HepG2 (cell line): ENCODE results near the gene PROCR. TPM values are rescaled to one million over a fixed set of nuclear protein-coding genes. Genes with fewer than 3 reads are reported as not detected.

Experiments used
- GATAD2A ChIP-seq: IDR thresholded peaks from 2 replicates; pipeline ENCODE4 v1.6.1; 2016
- IRF2 ChIP-seq: IDR thresholded peaks from 2 replicates; pipeline ENCODE4 v1.6.1; 2018; ENCODE audit warnings: missing genetic modification reagents, missing compliant biosample characterization
- KLF11 ChIP-seq: IDR thresholded peaks from 2 replicates; pipeline ENCODE4 v1.6.1; 2016; ENCODE audit warnings: missing compliant biosample characterization
- LCORL ChIP-seq, 2 experiments: fragments of 450-650 bp in 1 of 2; sonication (generic) in 1 of 2; formaldehyde crosslinking in 1 of 2; IDR thresholded peaks; 2 replicates each; pipeline versions ENCODE4 v1.5.0 to v1.6.1; 2017 to 2020; ENCODE audit warnings: antibody characterized with exemption in 1 of 2, missing genetic modification reagents in 1 of 2
- MTF1 ChIP-seq: sonication (generic); formaldehyde crosslinking; IDR thresholded peaks from 2 replicates; pipeline ENCODE4 v1.5.0; 2020; ENCODE audit warnings: missing genetic modification reagents
- NCOA5 ChIP-seq: sonication (generic); formaldehyde crosslinking; IDR thresholded peaks from 2 replicates; pipeline ENCODE4 v1.4.0; 2020; ENCODE audit warnings: missing genetic modification reagents
- PLRG1 ChIP-seq: fragments of 450-650 bp; conservative IDR thresholded peaks from 2 replicates; pipeline ENCODE4 v1.6.1; 2016
- SPEN ChIP-seq: sonication (generic); formaldehyde crosslinking; IDR thresholded peaks from 2 replicates; pipeline ENCODE4 v1.5.1; 2020; ENCODE audit warnings: low read depth, mild to moderate bottlenecking, missing genetic modification reagents
- ZC3H13 ChIP-seq: sonication (generic); formaldehyde crosslinking; IDR thresholded peaks from 2 replicates; pipeline ENCODE4 v1.8.1; 2023; ENCODE audit warnings: mild to moderate bottlenecking, missing genetic modification reagents, moderate library complexity
- ZNF136 ChIP-seq: sonication (generic); formaldehyde crosslinking; IDR thresholded peaks from 2 replicates; pipeline ENCODE4 v1.8.1; 2022; ENCODE audit warnings: low read depth, mild to moderate bottlenecking, moderate library complexity, missing genetic modification reagents
- ZNF629 ChIP-seq: sonication (generic); formaldehyde crosslinking; conservative IDR thresholded peaks from 2 replicates; pipeline ENCODE4 v1.5.0; 2020; ENCODE audit warnings: missing genetic modification reagents
- ZNF644 ChIP-seq: IDR thresholded peaks from 2 replicates; pipeline ENCODE4 v1.6.1; 2016; ENCODE audit warnings: low read depth
- ZNF672 ChIP-seq: sonication (generic); formaldehyde crosslinking; IDR thresholded peaks from 2 replicates; pipeline ENCODE4 v1.8.1; 2022; ENCODE audit warnings: missing genetic modification reagents
- ZNF7 ChIP-seq: IDR thresholded peaks from 2 replicates; pipeline ENCODE4 v1.6.1; 2016; ENCODE audit warnings: missing biosample characterization, missing genetic modification reagents
- ZNF749 ChIP-seq: sonication (generic); formaldehyde crosslinking; IDR thresholded peaks from 2 replicates; pipeline ENCODE4 v1.8.0; 2022; ENCODE audit warnings: mild to moderate bottlenecking, missing genetic modification reagents, moderate library complexity, borderline replicate concordance
- polyA plus RNA-seq, 8 experiments: library from polyadenylated mRNA; depleted of rRNA in 3 of 8; stranded (reverse) in 7 of 8; unstranded in 1 of 8; fragments of >200 nt; fragmentation: Illumina TruSeq in 4 of 8; extraction: Trizol in 4 of 8; gene quantifications; 2 replicates each; pipeline versions ENCODE4 v1.2.1 to v1.2.3, GENCODE V29; 2011 to 2016; ENCODE audit warnings: low read depth in 4 of 8, missing spikeins in 1 of 8, mixed read lengths in 1 of 8; ENCODE audit not compliant: insufficient read depth in 1 of 8
- total RNA-seq, 5 experiments: library from RNA; depleted of rRNA; stranded (reverse); fragments of >200 nt; fragmentation: Illumina TruSeq; extraction: Trizol; gene quantifications; 2 replicates each; pipeline ENCODE4 v1.2.3, GENCODE V29; 2016; ENCODE audit warnings: low read depth in 1 of 5
- TF ChIP-seq, protein P1 (sequence below), 2 experiments: sonication (generic) in 1 of 2; formaldehyde crosslinking in 1 of 2; IDR thresholded peaks; 2 replicates each; pipeline versions ENCODE4 v1.5.1 to v1.6.1; 2011 to 2020; ENCODE audit warnings: borderline replicate concordance in 1 of 2, low read depth in 1 of 2, low read length in 1 of 2, mild to moderate bottlenecking in 1 of 2, missing genetic modification reagents in 1 of 2, moderate library complexity in 1 of 2
- TF ChIP-seq, protein P2 (sequence below): sonication (generic); formaldehyde crosslinking; IDR thresholded peaks from 2 replicates; pipeline ENCODE4 v1.4.0; 2020; ENCODE audit warnings: missing genetic modification reagents, low read depth, mild to moderate bottlenecking, borderline replicate concordance
- TF ChIP-seq, protein P3 (sequence below): sonication (generic); formaldehyde crosslinking; IDR thresholded peaks from 2 replicates; pipeline ENCODE4 v1.4.0; 2020; ENCODE audit warnings: missing genetic modification reagents
- TF ChIP-seq, protein P4 (sequence below): sonication (generic); formaldehyde crosslinking; IDR thresholded peaks from 2 replicates; pipeline ENCODE4 v1.8.1; 2023; ENCODE audit warnings: mild to moderate bottlenecking, missing genetic modification reagents
- TF ChIP-seq, protein P5 (sequence below): fragments of 450-650 bp; IDR thresholded peaks from 2 replicates; pipeline ENCODE4 v1.6.1; 2017; ENCODE audit warnings: mild to moderate bottlenecking

PROCR gene
- total and polyA plus RNA-seq, 2 of the 13 experiments (the other 11 are each of a cell fraction or from before 2014, with no cell fraction given): 1.4 to 1.7 TPM

DNA sequence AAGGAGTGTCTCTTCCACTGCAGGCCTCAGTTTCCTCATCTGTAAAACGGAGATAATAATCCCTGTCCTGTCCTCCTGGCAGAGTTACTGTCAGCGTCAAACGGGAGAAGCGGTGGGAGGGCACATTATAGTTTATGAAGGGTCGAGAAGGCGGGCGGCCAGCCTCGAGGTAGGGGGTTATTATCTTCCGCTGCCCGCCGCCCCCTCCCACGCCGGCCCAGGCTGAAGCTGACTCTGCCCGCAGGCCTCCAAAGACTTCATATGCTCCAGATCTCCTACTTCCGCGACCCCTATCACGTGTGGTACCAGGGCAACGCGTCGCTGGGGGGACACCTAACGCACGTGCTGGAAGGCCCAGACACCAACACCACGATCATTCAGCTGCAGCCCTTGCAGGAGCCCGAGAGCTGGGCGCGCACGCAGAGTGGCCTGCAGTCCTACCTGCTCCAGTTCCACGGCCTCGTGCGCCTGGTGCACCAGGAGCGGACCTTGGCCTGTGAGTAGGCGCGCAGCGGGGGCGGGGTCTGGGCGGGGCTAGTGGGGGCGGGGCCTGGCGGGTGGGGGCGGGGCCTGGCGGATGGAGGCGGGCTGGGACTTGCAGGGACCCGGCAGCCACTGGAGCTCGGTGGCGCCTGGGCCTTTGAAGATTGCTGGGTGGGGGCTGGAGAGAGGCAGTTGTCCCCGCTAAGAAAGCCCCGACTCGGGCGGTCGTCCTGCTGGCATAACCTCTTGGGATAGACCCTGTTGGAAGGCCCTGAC is 2.8 kb downstream of the PROCR start (continued):
- TF ChIP-seq, protein P1, sequence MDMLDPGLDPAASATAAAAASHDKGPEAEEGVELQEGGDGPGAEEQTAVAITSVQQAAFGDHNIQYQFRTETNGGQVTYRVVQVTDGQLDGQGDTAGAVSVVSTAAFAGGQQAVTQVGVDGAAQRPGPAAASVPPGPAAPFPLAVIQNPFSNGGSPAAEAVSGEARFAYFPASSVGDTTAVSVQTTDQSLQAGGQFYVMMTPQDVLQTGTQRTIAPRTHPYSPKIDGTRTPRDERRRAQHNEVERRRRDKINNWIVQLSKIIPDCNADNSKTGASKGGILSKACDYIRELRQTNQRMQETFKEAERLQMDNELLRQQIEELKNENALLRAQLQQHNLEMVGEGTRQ (IDR thresholded peaks at IDR 0.05; ENCODE audit: low read depth, low read length): no peak; the same call in 1 of the 2 replicates
- TF ChIP-seq, protein P1 (CRISPR knock-in tag; IDR thresholded peaks at IDR 0.05; ENCODE audit: borderline replicate concordance): peak; percentile 40; the same call in 1 of the 2 replicates
- TF ChIP-seq ZNF136 (CRISPR knock-in tag) (0 out of 2 replicates have a peak, but pooled peaks have one; percentile 44), LCORL (IDR thresholded peaks at IDR 0.05) (no peak), LCORL (CRISPR knock-in tag; IDR thresholded peaks at IDR 0.05) (peak; percentile 25; the same call in 1 of the 2 replicates), SPEN (peak; percentile 90), IRF2 (CRISPR knock-in tag) (peak; percentile 87), ZNF672 (CRISPR knock-in tag) (peak; percentile 60; the same call in 1 of the 2 replicates), GATAD2A (peak; percentile 77), MTF1 (CRISPR knock-in tag) (no peak), ZNF7 (CRISPR knock-in tag) (0 out of 2 replicates have a peak, but pooled peaks have one; percentile 15), ZC3H13 (peak; percentile 84; the same call in 1 of the 2 replicates), ZNF629 (peak; percentile 68), PLRG1 (no peak), KLF11 (CRISPR knock-in tag) (peak; percentile 82; the same call in 1 of the 2 replicates), ZNF644 (peak; percentile 66; the same call in 1 of the 2 replicates), NCOA5 (CRISPR knock-in tag) (no peak), ZNF749 (CRISPR knock-in tag) (0 out of 2 replicates have a peak, but pooled peaks have one; percentile 20)
- TF ChIP-seq, protein P2, sequence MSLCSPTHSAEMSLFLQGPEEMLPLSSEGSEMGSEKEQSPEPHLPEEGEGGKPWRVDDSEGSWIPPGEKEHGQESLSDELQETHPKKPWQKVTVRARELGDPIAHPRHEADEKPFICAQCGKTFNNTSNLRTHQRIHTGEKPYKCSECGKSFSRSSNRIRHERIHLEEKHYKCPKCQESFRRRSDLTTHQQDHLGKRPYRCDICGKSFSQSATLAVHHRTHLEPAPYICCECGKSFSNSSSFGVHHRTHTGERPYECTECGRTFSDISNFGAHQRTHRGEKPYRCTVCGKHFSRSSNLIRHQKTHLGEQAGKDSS (CRISPR knock-in tag): peak; percentile 97
- TF ChIP-seq, protein P3, sequence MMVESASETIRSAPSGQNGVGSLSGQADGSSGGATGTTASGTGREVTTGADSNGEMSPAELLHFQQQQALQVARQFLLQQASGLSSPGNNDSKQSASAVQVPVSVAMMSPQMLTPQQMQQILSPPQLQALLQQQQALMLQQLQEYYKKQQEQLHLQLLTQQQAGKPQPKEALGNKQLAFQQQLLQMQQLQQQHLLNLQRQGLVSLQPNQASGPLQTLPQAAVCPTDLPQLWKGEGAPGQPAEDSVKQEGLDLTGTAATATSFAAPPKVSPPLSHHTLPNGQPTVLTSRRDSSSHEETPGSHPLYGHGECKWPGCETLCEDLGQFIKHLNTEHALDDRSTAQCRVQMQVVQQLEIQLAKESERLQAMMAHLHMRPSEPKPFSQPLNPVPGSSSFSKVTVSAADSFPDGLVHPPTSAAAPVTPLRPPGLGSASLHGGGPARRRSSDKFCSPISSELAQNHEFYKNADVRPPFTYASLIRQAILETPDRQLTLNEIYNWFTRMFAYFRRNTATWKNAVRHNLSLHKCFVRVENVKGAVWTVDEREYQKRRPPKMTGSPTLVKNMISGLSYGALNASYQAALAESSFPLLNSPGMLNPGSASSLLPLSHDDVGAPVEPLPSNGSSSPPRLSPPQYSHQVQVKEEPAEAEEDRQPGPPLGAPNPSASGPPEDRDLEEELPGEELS (CRISPR knock-in tag): 0 out of 2 replicates have a peak, but pooled peaks have one; percentile 34
- TF ChIP-seq, protein P4, sequence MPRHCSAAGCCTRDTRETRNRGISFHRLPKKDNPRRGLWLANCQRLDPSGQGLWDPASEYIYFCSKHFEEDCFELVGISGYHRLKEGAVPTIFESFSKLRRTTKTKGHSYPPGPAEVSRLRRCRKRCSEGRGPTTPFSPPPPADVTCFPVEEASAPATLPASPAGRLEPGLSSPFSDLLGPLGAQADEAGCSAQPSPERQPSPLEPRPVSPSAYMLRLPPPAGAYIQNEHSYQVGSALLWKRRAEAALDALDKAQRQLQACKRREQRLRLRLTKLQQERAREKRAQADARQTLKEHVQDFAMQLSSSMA (CRISPR knock-in tag): peak; percentile 89; the same call in 1 of the 2 replicates
- TF ChIP-seq, protein P5, sequence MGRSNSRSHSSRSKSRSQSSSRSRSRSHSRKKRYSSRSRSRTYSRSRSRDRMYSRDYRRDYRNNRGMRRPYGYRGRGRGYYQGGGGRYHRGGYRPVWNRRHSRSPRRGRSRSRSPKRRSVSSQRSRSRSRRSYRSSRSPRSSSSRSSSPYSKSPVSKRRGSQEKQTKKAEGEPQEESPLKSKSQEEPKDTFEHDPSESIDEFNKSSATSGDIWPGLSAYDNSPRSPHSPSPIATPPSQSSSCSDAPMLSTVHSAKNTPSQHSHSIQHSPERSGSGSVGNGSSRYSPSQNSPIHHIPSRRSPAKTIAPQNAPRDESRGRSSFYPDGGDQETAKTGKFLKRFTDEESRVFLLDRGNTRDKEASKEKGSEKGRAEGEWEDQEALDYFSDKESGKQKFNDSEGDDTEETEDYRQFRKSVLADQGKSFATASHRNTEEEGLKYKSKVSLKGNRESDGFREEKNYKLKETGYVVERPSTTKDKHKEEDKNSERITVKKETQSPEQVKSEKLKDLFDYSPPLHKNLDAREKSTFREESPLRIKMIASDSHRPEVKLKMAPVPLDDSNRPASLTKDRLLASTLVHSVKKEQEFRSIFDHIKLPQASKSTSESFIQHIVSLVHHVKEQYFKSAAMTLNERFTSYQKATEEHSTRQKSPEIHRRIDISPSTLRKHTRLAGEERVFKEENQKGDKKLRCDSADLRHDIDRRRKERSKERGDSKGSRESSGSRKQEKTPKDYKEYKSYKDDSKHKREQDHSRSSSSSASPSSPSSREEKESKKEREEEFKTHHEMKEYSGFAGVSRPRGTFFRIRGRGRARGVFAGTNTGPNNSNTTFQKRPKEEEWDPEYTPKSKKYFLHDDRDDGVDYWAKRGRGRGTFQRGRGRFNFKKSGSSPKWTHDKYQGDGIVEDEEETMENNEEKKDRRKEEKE: no peak
